ENCODE data around the gene COX4I2.

DNA sequence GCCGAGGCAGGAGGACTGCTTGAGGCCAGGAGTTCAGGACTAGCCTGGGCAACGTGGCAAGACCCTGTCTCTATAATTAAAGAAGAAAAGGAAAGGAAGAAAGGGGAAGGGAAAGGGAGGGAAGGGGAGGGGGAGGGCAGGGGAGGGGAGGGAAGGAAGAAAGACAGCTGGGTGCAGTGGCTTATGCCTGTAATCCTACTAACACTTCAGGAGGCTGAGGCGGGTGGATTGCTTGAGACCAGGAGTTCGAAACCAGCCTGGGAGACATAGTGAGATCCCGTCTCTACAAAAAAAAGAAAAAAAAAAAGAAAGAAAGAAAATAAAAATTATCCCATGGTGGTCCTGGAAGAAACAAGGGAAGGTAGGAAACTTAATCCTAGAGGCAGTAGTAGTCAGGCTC, 51.4 kb downstream of the COX4I2 start:
- TF ChIP-seq, protein P1, sequence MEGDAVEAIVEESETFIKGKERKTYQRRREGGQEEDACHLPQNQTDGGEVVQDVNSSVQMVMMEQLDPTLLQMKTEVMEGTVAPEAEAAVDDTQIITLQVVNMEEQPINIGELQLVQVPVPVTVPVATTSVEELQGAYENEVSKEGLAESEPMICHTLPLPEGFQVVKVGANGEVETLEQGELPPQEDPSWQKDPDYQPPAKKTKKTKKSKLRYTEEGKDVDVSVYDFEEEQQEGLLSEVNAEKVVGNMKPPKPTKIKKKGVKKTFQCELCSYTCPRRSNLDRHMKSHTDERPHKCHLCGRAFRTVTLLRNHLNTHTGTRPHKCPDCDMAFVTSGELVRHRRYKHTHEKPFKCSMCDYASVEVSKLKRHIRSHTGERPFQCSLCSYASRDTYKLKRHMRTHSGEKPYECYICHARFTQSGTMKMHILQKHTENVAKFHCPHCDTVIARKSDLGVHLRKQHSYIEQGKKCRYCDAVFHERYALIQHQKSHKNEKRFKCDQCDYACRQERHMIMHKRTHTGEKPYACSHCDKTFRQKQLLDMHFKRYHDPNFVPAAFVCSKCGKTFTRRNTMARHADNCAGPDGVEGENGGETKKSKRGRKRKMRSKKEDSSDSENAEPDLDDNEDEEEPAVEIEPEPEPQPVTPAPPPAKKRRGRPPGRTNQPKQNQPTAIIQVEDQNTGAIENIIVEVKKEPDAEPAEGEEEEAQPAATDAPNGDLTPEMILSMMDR (IDR thresholded peaks at IDR 0.05) = no peak
- TF ChIP-seq POLR2A (IDR thresholded peaks at IDR 0.05; ENCODE audit: low read depth) = no peak
- TF ChIP-seq POLR2AphosphoS5 (IDR thresholded peaks at IDR 0.05) = no peak
- TF ChIP-seq EP300 (IDR thresholded peaks at IDR 0.05) = no peak

Measured in esophagus muscularis mucosa (tissue), 4 donors.